Activated CD4-positive, alpha-beta T cell treated with anti-CD3 and anti-CD28 coated beads, Interleukin-2, Interleukin-6, amounts not matched to agents 100 ng/mL and 50 ng/mL, durations not matched to agents 16 hours and 8 hours (primary cell): ENCODE data around the gene AMBRA1.

ENCODE experiments used
- DNase-seq: peaks from one replicate; pipeline ENCODE4 v3.0.0-alpha.2; 2020

AMBRA1 gene

GRCh38 chr11:46593550-46594373, at the start of gene AMBRA1:
AMBRA1 (minus strand) TSS chr11:46594023; CDS start chr11:46548380, 45,643 bp downstream.
- DNase-seq = peak; percentile 91

- no peak for DNase-seq
Measured at GRCh38 chr11:46643531-46643930, 49.7 kb upstream of the AMBRA1 start.

- DNase-seq = no peak
Measured at GRCh38 chr11:46642627-46643335, 49.0 kb upstream of the AMBRA1 start.

- DNase-seq = no peak
Measured at GRCh38 chr11:46641639-46642038, 47.8 kb upstream of the AMBRA1 start.

GRCh38 chr11:46640036-46640788, 46.4 kb upstream of the AMBRA1 start:
- no peak for DNase-seq

GRCh38 chr11:46639197-46639839, 45.5 kb upstream of the AMBRA1 start:
- DNase-seq = no peak

- no peak for DNase-seq
Measured at GRCh38 chr11:46637546-46637945, 43.7 kb upstream of the AMBRA1 start.

GRCh38 chr11:46635557-46636139, 41.8 kb upstream of the AMBRA1 start:
- DNase-seq = no peak

GRCh38 chr11:46633291-46634217, 39.7 kb upstream of the AMBRA1 start:
- no peak for DNase-seq

GRCh38 chr11:46632502-46632901, 38.7 kb upstream of the AMBRA1 start:
- DNase-seq = no peak

- no peak for DNase-seq
Measured at GRCh38 chr11:46631676-46632075, 37.9 kb upstream of the AMBRA1 start.

GRCh38 chr11:46630237-46630636, 36.4 kb upstream of the AMBRA1 start:
- no peak for DNase-seq

GRCh38 chr11:46628961-46629360, 35.1 kb upstream of the AMBRA1 start:
- no peak for DNase-seq

GRCh38 chr11:46625406-46625805, 31.6 kb upstream of the AMBRA1 start:
- no peak for DNase-seq

GRCh38 chr11:46618837-46619236, 25.0 kb upstream of the AMBRA1 start:
- DNase-seq = no peak

- DNase-seq = no peak
Measured at GRCh38 chr11:46617972-46618314, 24.1 kb upstream of the AMBRA1 start.

- peak; percentile 95 for DNase-seq
Measured at GRCh38 chr11:46617134-46617971, 23.5 kb upstream of the AMBRA1 start, which contains the start of the genes ATG13 and HARBI1. ATG13 (plus strand) TSS chr11:46617553; CDS start chr11:46644292, 26,739 bp downstream. HARBI1 (minus strand) TSS chr11:46617227; CDS start chr11:46616237, 990 bp downstream.

- peak; percentile 28 for DNase-seq
Measured at GRCh38 chr11:46616551-46617133, 22.8 kb upstream of the AMBRA1 start.

- no peak for DNase-seq
Measured at GRCh38 chr11:46615756-46616155, 21.9 kb upstream of the AMBRA1 start.

GRCh38 chr11:46612326-46612725, 18.5 kb upstream of the AMBRA1 start:
- no peak for DNase-seq
